Fibroblast of upper back skin (primary cell): Measurements from ENCODE around the gene MVD.
"Not testable (repeated sequence)": the region's sequence is repeated elsewhere in the genome, so short reads cannot be mapped to it uniquely, and the experiment has no call there.

Experiments used
- DNase-seq: peaks from one replicate; pipeline ENCODE4 v3.0.0-alpha.2; 2013

The MVD gene

DNA sequence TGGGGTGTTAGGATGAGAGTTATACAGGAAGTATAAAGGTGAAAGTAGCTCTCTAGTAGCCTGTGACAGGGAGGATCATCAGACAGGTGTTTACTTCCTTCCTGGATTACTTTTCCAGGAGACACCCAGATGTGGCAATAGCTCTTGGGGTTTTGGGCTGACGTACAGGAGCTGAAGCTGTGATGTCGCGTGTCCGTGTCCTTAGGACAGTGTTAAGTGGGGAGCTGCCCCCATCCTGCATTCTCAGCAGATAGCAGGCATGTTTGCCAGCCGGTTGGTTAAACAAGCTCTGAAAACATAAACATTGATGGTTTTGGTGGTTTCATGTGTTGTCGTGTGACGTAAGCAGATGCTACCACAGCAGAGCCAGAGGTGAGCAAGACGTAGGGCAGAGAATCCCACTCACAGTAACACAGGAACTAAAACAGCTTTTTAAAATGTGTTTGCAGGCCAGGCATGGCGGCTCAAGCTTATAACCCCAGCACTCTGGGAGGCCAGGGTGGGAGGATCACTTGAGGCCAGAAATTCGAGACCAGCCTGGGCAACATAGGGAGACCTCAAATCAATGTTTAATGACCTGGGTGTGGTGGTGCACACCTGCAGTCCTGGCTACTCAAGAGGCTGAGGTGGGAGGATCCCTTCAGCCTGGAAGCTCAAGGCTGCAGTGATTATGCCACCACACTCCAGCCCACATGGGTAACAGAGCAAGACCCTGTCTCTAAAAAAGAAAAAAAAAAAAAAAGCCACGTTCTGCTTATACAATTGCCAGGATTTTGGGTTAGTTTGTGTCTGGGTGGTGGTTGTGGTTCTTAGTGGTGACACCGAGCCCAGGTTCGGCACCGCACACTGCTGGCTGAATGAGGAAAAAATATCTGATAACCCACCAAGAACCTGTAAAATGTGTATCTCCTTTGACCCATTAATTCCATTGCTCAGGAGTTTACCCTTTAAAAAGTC is 42.8 kb downstream of the MVD start:
- no peak for DNase-seq

DNA sequence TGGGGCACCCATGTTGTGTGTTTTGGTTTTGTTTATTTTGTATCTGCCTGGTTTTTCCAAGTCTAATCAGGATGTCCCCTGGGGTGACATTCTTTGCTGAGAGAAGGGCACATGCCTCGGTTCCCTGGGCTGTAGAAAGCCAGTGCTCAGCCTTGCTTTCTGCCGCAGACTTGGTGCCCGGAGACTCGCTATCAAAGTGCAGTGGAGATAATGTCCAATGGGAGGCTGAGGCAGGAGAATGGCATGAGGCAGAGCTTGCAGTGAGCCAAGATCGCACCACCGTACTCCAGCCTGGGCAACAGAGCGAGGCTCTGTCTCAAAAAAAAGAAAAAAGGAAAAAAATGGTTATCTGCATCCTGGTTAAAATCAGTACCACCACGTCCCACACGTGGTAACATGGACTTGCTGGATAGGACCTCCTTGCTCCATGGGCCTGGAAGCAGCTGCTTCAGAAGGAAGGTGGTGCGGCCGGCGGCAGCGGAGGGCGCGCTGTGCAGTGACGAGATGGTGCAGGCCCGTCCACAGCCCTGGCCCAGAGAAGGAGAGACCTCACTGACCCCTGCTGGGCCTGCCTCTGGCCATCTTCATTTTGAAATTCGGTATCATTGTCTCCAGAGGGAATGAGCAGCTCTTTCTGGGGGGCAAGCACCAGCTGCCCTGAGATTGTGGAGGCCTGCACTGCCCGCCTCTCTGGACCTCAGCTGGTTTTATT is 43.8 kb downstream of the MVD start:
- DNase-seq = no peak

- no peak for DNase-seq
Observed at GRCh38 chr16:88618182-88618955, 44.5 kb downstream of the MVD start.

GRCh38 chr16:88617268-88618031 is 45.4 kb downstream of the MVD start:
- DNase-seq = no peak

GRCh38 chr16:88616736-88617135 is 46.2 kb downstream of the MVD start:
- no peak for DNase-seq

- DNase-seq = no peak
Observed at GRCh38 chr16:88616320-88616719, 46.6 kb downstream of the MVD start.

DNA sequence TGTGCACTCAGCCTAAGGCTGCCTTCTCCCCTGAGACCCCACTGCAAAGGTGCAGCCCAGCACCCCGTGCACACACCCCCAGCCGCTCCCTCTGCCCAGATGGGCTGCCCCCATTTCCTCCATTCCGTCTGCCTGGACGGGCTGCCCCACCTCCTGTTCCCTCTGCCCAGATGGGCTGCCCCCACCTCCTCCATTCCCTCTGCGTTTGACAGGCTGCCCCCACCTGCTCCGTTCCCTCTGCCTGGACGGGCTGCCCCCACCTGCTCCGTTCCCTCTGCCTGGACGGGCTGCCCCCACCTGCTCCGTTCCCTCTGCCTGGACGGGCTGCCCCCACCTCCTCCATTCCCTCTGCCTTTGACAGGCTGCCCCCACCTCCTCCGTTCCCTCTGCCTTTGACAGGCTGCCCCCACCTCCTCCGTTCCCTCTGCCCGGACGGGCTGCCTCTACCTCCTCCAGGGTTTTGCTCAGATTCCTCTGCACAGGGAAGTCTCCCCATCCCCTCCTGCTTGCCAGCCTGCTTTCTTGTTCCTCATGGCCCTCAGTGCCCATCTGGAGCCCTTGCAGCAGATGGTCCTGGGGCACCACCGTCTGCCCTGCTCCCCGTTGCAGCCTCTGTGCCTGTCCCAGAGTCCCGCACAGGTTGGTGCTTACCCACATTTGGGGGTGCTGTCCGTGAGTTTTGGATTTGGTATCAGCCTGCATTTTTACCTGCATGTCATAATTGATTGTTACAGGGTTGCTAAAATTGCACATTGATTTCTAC is 47.9 kb downstream of the MVD start:
- DNase-seq = no peak

DNA sequence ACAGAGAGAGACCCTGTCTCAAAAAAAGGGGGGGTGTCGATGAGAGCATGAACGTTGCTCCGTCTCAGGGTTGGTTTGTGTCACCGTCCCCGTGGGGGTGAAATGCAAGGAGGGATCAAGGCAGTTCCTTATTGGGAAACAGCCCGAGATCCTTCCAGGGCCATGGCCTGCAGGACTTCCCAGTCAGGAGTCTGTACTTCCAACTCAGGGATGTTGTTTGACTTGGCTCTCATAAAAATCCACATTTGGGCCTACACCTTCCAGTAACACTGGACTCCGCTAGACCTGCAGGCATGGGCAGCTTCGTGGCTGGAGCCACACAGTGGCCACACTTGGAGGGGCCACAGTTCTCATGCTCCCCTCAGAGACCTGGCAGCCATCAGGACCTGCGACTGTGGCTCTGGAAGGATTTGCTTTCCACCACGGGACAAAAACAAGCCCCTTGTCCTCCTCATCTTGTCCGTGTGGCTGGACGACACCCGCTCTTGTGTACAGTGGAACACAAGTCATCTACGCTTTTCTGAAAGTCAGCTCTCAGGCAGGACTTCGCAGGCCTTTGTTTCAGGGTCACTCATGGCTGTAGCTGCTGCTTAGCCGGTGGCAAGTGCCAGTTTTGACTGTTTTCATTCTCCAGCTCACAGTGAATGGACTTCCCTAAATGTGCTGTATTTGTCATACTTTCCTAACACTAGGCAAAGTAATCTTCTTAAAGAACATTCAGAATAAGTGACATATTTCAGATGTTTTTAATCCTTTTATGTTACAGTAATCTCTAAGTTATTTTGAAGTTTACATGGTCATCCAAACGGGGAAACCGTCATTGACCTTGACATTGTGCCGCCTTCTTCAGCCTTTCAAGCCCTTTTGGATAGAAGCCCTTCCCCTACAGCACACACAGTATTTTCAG is 48.7 kb downstream of the MVD start:
- no peak for DNase-seq

DNA sequence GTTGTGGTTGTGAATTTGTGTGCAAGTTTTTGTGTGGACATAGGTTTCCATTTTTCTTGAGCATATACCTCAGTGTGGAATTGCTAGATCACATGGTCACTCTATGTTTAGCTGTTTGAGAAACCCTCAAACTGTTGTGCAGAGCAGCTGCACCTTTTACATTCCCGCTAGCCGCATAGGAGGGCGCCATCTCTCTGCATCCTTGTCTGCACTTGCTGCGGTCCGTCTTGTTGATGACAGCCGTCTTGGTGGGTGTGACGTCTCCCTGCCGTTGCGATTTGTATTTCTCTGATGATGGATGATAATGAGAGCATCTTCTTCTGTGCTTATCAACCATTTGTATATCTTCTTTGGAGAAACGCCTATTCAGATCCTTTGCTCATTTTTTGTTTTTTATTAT is 49.6 kb downstream of the MVD start:
- no peak for DNase-seq

DNA sequence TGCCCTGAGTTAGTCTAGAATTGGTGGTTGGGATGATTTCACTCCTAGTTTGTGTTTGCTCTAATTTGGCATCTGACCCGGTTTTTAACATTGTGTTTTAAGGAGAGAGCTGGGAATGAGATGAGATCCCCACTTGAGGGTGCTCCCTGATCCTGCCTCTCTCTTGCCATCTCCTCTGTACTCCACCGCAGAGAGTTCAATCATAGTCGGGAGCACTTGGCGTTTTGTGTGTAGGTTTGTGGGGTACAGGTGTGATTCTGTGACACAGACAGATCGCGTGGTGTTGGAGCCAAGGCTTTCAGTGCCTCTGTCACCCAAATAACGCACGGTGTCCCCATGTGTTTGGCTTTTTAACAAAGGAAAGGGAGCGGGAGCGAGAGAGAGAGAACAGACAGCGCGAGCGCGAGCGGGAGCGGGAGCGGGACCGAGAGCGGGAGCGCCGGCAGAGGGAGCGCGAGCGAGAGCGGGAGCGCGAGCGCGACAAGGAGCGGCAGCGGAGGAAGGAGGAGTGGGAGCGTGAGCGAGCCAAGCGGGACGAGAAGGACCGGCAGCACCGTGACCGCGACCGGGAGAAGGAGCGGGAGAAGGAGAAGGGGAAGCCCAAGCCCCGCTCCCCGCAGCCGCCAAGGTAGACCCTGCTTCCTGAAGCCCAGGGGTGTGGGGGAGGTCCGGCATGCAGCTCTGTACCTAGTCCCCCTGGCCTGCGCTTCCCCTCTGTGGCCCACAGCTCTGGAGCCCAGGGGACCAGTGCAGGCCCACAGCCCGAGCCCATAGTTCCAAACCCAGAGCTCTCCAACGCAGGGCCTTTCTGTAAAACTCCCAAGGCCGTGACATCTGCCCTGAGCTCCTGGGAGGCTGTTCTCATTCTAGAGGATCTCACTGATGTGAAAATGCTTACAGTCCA is 51.7 kb downstream of the MVD start:
- no peak for DNase-seq

DNA sequence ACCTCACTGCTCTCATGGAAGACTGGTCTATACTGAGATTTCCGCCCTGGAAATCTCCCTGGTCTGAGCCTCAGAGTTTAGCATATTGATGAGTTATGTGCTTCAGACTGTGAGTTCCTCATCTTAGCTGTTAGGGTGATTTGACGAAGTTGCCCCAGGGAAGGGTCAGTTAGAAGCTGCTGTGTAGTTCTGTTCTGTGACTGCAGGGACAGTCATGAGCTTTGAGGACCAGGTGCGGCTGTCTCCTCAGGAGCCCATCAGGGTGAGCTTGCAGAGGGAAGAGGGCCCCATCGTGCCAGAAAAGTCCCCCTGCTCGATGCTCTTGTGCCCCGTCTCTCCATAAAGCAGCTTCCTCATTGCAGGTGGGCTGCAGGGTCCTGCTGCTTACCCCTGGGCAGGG is 52.8 kb downstream of the MVD start:
- DNase-seq = no peak

GRCh38 chr16:88609426-88609825 is 53.5 kb downstream of the MVD start:
- not testable (repeated sequence) for DNase-seq

GRCh38 chr16:88608076-88608475 is 54.8 kb downstream of the MVD start:
- DNase-seq = no peak

GRCh38 chr16:88606148-88606757 is 56.6 kb downstream of the MVD start:
- no peak for DNase-seq

- no peak for DNase-seq
Observed at GRCh38 chr16:88605186-88606147, 57.4 kb downstream of the MVD start.

GRCh38 chr16:88602091-88602490 is 60.8 kb downstream of the MVD start:
- no peak for DNase-seq
